HepG2 (cell line): ENCODE results near the gene PSORS1C2. TPM values are rescaled to one million over a fixed set of nuclear protein-coding genes. Genes with fewer than 3 reads are reported as not detected.

ENCODE experiments used
- ATAC-seq: fragments of 200-7000 bp; cut with Tn5 transposase; 3 replicates; pipeline ENCODE4 v1.9.1; 2020; ENCODE audit warnings: mild to moderate bottlenecking, moderate library complexity
- BruUV-seq: library from RNA; stranded (reverse); fragments of 400-500 nt; replicated peaks from 2 replicates; lab custom pipeline; 2021; lab: Mats Ljungman, UMichigan
- CTCF ChIA-PET: fragments of 300-600 bp; formaldehyde crosslinking; extraction: SDS; loops from one replicate; lab custom pipeline; 2021; ENCODE audit warnings: low total read pairs, inconsistent platforms, low intra/inter-chr PET ratio; lab: Yijun Ruan, JAX
- POLR2A ChIA-PET: fragments of 350-600 bp; sonication (Branson Sonifier 250); formaldehyde crosslinking; loops from one replicate; lab custom pipeline; 2020; ENCODE audit warnings: antibody characterized with exemption, inconsistent platforms; lab: Yijun Ruan, JAX
- DNase-seq: peaks from one replicate; pipeline ENCODE4 v3.0.0-alpha.2; 2015; ENCODE audit warnings: low spot score
- FAIRE-seq: peaks from 3 replicates; lab custom pipeline; 2011; peaks lifted over from hg19 to GRCh38; lab: Jason Lieb, UNC
- H2AFZ ChIP-seq: one replicate; pipeline ENCODE4 v1.6.1; 2011; ENCODE audit warnings: low read length, inconsistent platforms
- H3K27ac ChIP-seq: fragments of 300-600 bp; 3 replicates; pipeline ENCODE4 v1.8.0; 2011; ENCODE audit warnings: mixed run types, mild to moderate bottlenecking, mixed read lengths, low read length, inconsistent platforms; ENCODE audit not compliant: insufficient read depth; ENCODE audit errors: extremely low read length
- H3K27me3 ChIP-seq, 2 experiments: fragments of 200-600 bp in 1 of 2; 2 replicates in 1 of 2; 3 replicates in 1 of 2; pipeline versions ENCODE4 v1.6.0 to v1.8.0; 2011; ENCODE audit warnings: low read length in 2 of 2, mild to moderate bottlenecking in 2 of 2, moderate library complexity in 2 of 2, inconsistent platforms in 1 of 2; ENCODE audit not compliant: insufficient read depth in 2 of 2, control insufficient read depth in 1 of 2
- H3K36me3 ChIP-seq, 2 experiments: fragments of 200-600 bp in 1 of 2; replicated peaks in 1 of 2; 2 replicates in 1 of 2; 3 replicates in 1 of 2; pipeline versions ENCODE4 v1.5.1 to v1.8.0; 2011; ENCODE audit warnings: low read length in 2 of 2, inconsistent platforms in 1 of 2; ENCODE audit not compliant: insufficient read depth in 2 of 2, control insufficient read depth in 1 of 2
- H3K4me1 ChIP-seq: 2 replicates; pipeline ENCODE4 v1.5.1; 2012; ENCODE audit warnings: low read length, inconsistent platforms; ENCODE audit not compliant: insufficient read depth
- H3K4me2 ChIP-seq: 2 replicates; pipeline ENCODE4 v1.6.0; 2011; ENCODE audit warnings: low read depth, low read length, inconsistent platforms
- H3K4me3 ChIP-seq, 3 experiments: fragments of 200-600 bp in 1 of 3; sonication (generic), shearing (Covaris generic) in 1 of 3; replicated peaks in 1 of 3; 2 replicates each; pipeline ENCODE4 v1.5.1; 2011 to 2016; ENCODE audit warnings: low read length in 3 of 3, inconsistent platforms in 2 of 3, low read depth in 2 of 3, mild to moderate bottlenecking in 2 of 3, control low read depth in 1 of 3, mixed read lengths in 1 of 3; ENCODE audit not compliant: insufficient read depth in 1 of 3
- H3K79me2 ChIP-seq: one replicate; pipeline ENCODE4 v1.6.1; 2011; ENCODE audit warnings: low read length, inconsistent platforms; ENCODE audit not compliant: insufficient read depth
- H3K9ac ChIP-seq: 2 replicates; pipeline ENCODE4 v1.6.0; 2011; ENCODE audit warnings: mild to moderate bottlenecking, low read depth, low read length, inconsistent platforms; ENCODE audit not compliant: insufficient read depth
- H3K9me3 ChIP-seq: 2 replicates; pipeline ENCODE4 v1.5.1; 2012; ENCODE audit warnings: mild to moderate bottlenecking, low read length
- H4K20me1 ChIP-seq: 2 replicates; pipeline ENCODE4 v1.6.0; 2011; ENCODE audit warnings: inconsistent platforms, mild to moderate bottlenecking, low read length, moderate library complexity; ENCODE audit not compliant: insufficient read depth
- BCL6 ChIP-seq: IDR thresholded peaks from 2 replicates; pipeline ENCODE4 v1.6.1; 2016; ENCODE audit warnings: missing genetic modification reagents, missing compliant biosample characterization
- CBX2 ChIP-seq, 2 experiments: fragments of 200-600 bp in 1 of 2; sonication (generic); formaldehyde crosslinking in 1 of 2; IDR thresholded peaks; 2 replicates each; pipeline versions ENCODE4 v1.7.0 to v1.8.1; 2018 to 2022; ENCODE audit warnings: low read depth in 2 of 2, low read length in 1 of 2, mild to moderate bottlenecking in 1 of 2, missing genetic modification reagents in 1 of 2
- EP300 ChIP-seq, 3 experiments: sonication (generic) in 1 of 3; formaldehyde crosslinking in 1 of 3; IDR thresholded peaks; 2 replicates each; pipeline versions ENCODE4 v1.5.1 to v1.6.1; 2011 to 2020; ENCODE audit warnings: low read depth in 2 of 3, low read length in 2 of 3, borderline replicate concordance in 1 of 3, improper control_type of control experiment in 1 of 3, mild to moderate bottlenecking in 1 of 3, missing genetic modification reagents in 1 of 3, moderate library complexity in 1 of 3
- GATA4 ChIP-seq: sonication (generic); IDR thresholded peaks from 2 replicates; pipeline ENCODE4 v1.6.1; 2016; ENCODE audit warnings: antibody characterized with exemption, low read depth, borderline replicate concordance
- NFIC ChIP-seq: IDR thresholded peaks from 2 replicates; pipeline ENCODE4 v1.6.1; 2012; ENCODE audit warnings: mild to moderate bottlenecking, low read length, inconsistent platforms
- PAXIP1 ChIP-seq: sonication (generic); formaldehyde crosslinking; conservative IDR thresholded peaks from 2 replicates; pipeline ENCODE4 v1.4.0; 2020; ENCODE audit warnings: mild to moderate bottlenecking, missing genetic modification reagents, moderate library complexity
- RAD51 ChIP-seq: fragments of 450-650 bp; IDR thresholded peaks from 2 replicates; pipeline ENCODE4 v1.6.1; 2016; ENCODE audit warnings: borderline replicate concordance
- TMF1 ChIP-seq: sonication (generic); formaldehyde crosslinking; IDR thresholded peaks from 2 replicates; pipeline ENCODE4 v1.8.1; 2022; ENCODE audit warnings: low read depth, missing genetic modification reagents
- ZBTB37 ChIP-seq: sonication (generic); formaldehyde crosslinking; IDR thresholded peaks from 2 replicates; pipeline ENCODE4 v1.4.0; 2020; ENCODE audit warnings: mild to moderate bottlenecking, missing genetic modification reagents
- ZFY ChIP-seq: sonication (generic); formaldehyde crosslinking; IDR thresholded peaks from 2 replicates; pipeline ENCODE4 v1.4.0; 2020; ENCODE audit warnings: missing genetic modification reagents
- ZHX1 ChIP-seq: sonication (generic); formaldehyde crosslinking; IDR thresholded peaks from 2 replicates; pipeline ENCODE4 v1.8.1; 2022; ENCODE audit warnings: low read depth, mild to moderate bottlenecking, missing genetic modification reagents
- ZNF24 ChIP-seq: fragments of 450-650 bp; IDR thresholded peaks from 2 replicates; pipeline ENCODE4 v1.6.1; 2017; ENCODE audit warnings: antibody characterized with exemption, mild to moderate bottlenecking
- ZNF331 ChIP-seq: sonication (generic); formaldehyde crosslinking; IDR thresholded peaks from 2 replicates; pipeline ENCODE4 v1.4.0; 2020; ENCODE audit warnings: missing genetic modification reagents
- ZNF737 ChIP-seq: sonication (generic); formaldehyde crosslinking; IDR thresholded peaks from 2 replicates; pipeline ENCODE4 v1.5.0; 2020; ENCODE audit warnings: missing genetic modification reagents, mild to moderate bottlenecking, borderline replicate concordance
- ZNF766 ChIP-seq: sonication (generic); formaldehyde crosslinking; IDR thresholded peaks from 2 replicates; pipeline ENCODE4 v1.5.0; 2020; ENCODE audit warnings: missing genetic modification reagents, borderline replicate concordance
- ZNF777 ChIP-seq: sonication (generic); formaldehyde crosslinking; IDR thresholded peaks from 2 replicates; pipeline ENCODE4 v1.4.0; 2020; ENCODE audit warnings: missing genetic modification reagents
- ZNF841 ChIP-seq: sonication (generic); formaldehyde crosslinking; IDR thresholded peaks from 2 replicates; pipeline ENCODE4 v1.8.1; 2023; ENCODE audit warnings: missing genetic modification reagents, borderline replicate concordance
- WGBS: methylation state at CpG from one replicate; pipeline ENCODE4 v1.1.6; 2017; ENCODE audit warnings: low lambda C conversion rate; 5-methylcytosine and 5-hydroxymethylcytosine counted together
- in situ Hi-C: cut with HindIII; loops from 2 replicates; pipeline ENCODE4 v1.10.0; 2017; ENCODE audit warnings: low pct_unique_long_range_greater_than_20kb; ENCODE audit not compliant: extremely low pct_ligation_motif_present
- intact Hi-C: fragments of 100-400 bp; cut with micrococcal nuclease; formaldehyde crosslinking; loops from one replicate; pipeline ENCODE4 v1.10.0; 2022; ENCODE audit not compliant: unreplicated experiment
- polyA plus RNA-seq, 8 experiments: library from polyadenylated mRNA; depleted of rRNA in 3 of 8; stranded (reverse) in 7 of 8; unstranded in 1 of 8; fragments of >200 nt; fragmentation: Illumina TruSeq in 4 of 8; extraction: Trizol in 4 of 8; gene quantifications; 2 replicates each; pipeline versions ENCODE4 v1.2.1 to v1.2.3, GENCODE V29; 2011 to 2016; ENCODE audit warnings: low read depth in 4 of 8, missing spikeins in 1 of 8, mixed read lengths in 1 of 8; ENCODE audit not compliant: insufficient read depth in 1 of 8
- total RNA-seq, 5 experiments: library from RNA; depleted of rRNA; stranded (reverse); fragments of >200 nt; fragmentation: Illumina TruSeq; extraction: Trizol; gene quantifications; 2 replicates each; pipeline ENCODE4 v1.2.3, GENCODE V29; 2016; ENCODE audit warnings: low read depth in 1 of 5

The PSORS1C2 gene
- total and polyA plus RNA-seq, 2 of the 13 experiments (the other 11 are each of a cell fraction or from before 2014, with no cell fraction given) = not detected

GRCh38 chr6:31168606-31169005, 29.7 kb upstream of the PSORS1C2 start:
- POLR2A ChIA-PET = interaction anchor here (1.7 kb wide), 1 partner anchor 10 kb away, joined by 3 read pairs; the partner anchor contains the start of gene TCF19
- H3K4me1 ChIP-seq = no peaks in the 10 kb centered on the region
- peaks cover 7 to 9% of the 10 kb centered on the region in 2 experiments; a peak in 3 of 5 replicates for H3K36me3 ChIP-seq
- no peaks in the 10 kb centered on the region for H3K27me3 ChIP-seq
- no peaks in the 10 kb centered on the region for H3K79me2 ChIP-seq
- 96% methylated on average over 3 of the region's 3 CpGs for WGBS
- no peak overlapping the region for H3K4me2 ChIP-seq
- in situ Hi-C loops = no loop called here
- no peak overlapping the region for H2AFZ ChIP-seq
- no peaks in the 10 kb centered on the region for H3K9me3 ChIP-seq
- DNase-seq (no peak), ATAC-seq (no peak), FAIRE-seq (no peak)
- no peak overlapping the region for H3K27ac ChIP-seq
- H3K4me3 ChIP-seq = no peak overlapping the region
- no peak overlapping the region for H3K9ac ChIP-seq
- CTCF ChIA-PET = no interaction called here
- H4K20me1 ChIP-seq = no peaks in the 10 kb centered on the region; the same call in 1 of the 2 replicates
- no TSS peak for BruUV-seq
- intact Hi-C loops = no loop called here
- TF ChIP-seq RAD51 (no peak), ZNF737 (no peak), ZFY (CRISPR knock-in tag) (no peak), GATA4 (no peak), ZNF24 (no peak), ZBTB37 (CRISPR knock-in tag) (no peak), ZNF766 (CRISPR knock-in tag) (no peak), CBX2 (IDR thresholded peaks at IDR 0.05; ENCODE audit: low read depth, low read length) (no peak), CBX2 (CRISPR knock-in tag; IDR thresholded peaks at IDR 0.05; ENCODE audit: low read depth) (no peak), NFIC (no peak), BCL6 (no peak), PAXIP1 (no peak), ZHX1 (CRISPR knock-in tag) (no peak), EP300 (IDR thresholded peaks at IDR 0.05; ENCODE audit: low read depth in 2 of 2, low read length in 2 of 2) (no peak), EP300 (CRISPR knock-in tag; IDR thresholded peaks at IDR 0.05; ENCODE audit: borderline replicate concordance) (no peak), ZNF331 (CRISPR knock-in tag) (no peak), TMF1 (no peak), ZNF777 (no peak), ZNF841 (CRISPR knock-in tag) (no peak)
